ENCODE results near the gene ITFG1. TPM values are rescaled to one million over a fixed set of nuclear protein-coding genes. Genes with fewer than 3 reads are reported as not detected.

ITFG1 gene
- total and polyA plus RNA-seq, 2 of the 13 experiments (the other 11 are each of a cell fraction or from before 2014, with no cell fraction given): 74.5 to 150 TPM

DNA sequence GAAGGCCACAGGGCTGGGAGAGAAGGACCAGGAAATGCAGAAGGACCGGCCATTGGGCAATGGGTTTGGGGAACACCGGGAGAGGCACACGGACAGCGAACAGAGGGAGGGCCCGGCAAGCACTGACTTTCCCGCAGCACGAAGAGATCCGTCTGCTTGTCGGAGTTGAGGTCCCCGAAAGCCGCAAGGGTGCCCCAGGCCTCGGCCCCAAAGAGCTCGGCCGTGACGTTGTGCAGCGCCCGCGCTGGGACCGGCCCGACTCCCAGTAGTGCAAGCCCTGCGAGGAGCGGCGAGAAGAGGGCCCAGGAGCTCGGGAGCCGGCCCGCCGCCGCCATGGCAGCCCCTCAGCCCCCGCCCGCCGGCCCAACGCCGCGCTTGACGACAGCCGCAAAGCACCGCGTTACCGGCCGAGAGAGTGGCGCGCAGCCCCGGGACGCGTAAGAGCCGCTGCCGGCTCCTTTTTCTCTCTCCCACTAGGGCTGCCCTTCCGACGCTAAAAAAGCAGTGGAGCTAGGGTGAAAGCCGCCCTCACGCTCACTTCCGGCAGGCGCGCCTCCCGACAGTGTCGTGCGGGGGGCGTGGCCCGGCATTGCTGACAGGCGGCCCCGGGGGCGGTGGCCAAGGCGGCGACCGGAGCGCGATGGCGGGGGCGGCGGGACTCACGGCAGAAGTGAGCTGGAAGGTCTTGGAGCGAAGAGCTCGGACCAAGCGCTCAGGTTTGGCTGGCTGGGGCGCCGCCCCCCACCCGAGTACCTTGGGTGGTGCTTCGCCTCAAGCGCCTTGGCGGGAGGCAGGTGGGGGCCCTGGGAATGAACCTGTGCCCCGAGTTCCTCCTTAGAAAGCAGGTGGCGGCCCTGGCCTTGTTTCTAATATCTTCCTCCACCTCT, at the start of gene ITFG1, which contains the start of gene PHKB (continued):
- TF ChIP-seq, protein P1, sequence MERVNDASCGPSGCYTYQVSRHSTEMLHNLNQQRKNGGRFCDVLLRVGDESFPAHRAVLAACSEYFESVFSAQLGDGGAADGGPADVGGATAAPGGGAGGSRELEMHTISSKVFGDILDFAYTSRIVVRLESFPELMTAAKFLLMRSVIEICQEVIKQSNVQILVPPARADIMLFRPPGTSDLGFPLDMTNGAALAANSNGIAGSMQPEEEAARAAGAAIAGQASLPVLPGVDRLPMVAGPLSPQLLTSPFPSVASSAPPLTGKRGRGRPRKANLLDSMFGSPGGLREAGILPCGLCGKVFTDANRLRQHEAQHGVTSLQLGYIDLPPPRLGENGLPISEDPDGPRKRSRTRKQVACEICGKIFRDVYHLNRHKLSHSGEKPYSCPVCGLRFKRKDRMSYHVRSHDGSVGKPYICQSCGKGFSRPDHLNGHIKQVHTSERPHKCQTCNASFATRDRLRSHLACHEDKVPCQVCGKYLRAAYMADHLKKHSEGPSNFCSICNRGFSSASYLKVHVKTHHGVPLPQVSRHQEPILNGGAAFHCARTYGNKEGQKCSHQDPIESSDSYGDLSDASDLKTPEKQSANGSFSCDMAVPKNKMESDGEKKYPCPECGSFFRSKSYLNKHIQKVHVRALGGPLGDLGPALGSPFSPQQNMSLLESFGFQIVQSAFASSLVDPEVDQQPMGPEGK (CRISPR knock-in tag; IDR thresholded peaks at IDR 0.05): peak; percentile 86
- TF ChIP-seq ZKSCAN5 (CRISPR knock-in tag; IDR thresholded peaks at IDR 0.05) (peak; percentile 41; the same call in 1 of the 2 replicates), AHR (CRISPR knock-in tag; IDR thresholded peaks at IDR 0.05) (0 out of 2 replicates have a peak, but pooled peaks have one; percentile 68), PHF8 (CRISPR knock-in tag; IDR thresholded peaks at IDR 0.05) (peak; percentile 88), ZNF552 (CRISPR knock-in tag; IDR thresholded peaks at IDR 0.05; ENCODE audit: borderline replicate concordance) (peak; percentile 78), NFKB2 (CRISPR knock-in tag; IDR thresholded peaks at IDR 0.05; ENCODE audit: borderline replicate concordance) (peak; percentile 82; the same call in 1 of the 2 replicates), NFIB (CRISPR knock-in tag; IDR thresholded peaks at IDR 0.05; ENCODE audit: borderline replicate concordance) (no peak), ZFP36L2 (CRISPR knock-in tag; IDR thresholded peaks at IDR 0.05) (no peak), GABPB1 (CRISPR knock-in tag; IDR thresholded peaks at IDR 0.05) (peak; percentile 96), KMT2A (CRISPR knock-in tag; IDR thresholded peaks at IDR 0.05) (peak; percentile 87), ZNF703 (CRISPR knock-in tag; IDR thresholded peaks at IDR 0.05; ENCODE audit: borderline replicate concordance) (peak; percentile 93), POLR2A (IDR thresholded peaks at IDR 0.05; ENCODE audit: insufficient read depth in 1 of 2, low read depth in 2 of 2, low read length in 2 of 2) (peak; percentile 80 to 86; a peak in 3 of 4 replicates), MEIS1 (CRISPR knock-in tag; IDR thresholded peaks at IDR 0.05; ENCODE audit: borderline replicate concordance) (peak; percentile 99), RARA (CRISPR knock-in tag; IDR thresholded peaks at IDR 0.05) (peak; percentile 16), FOXK2 (IDR thresholded peaks at IDR 0.05) (no peak)
- TF ChIP-seq, protein P2, sequence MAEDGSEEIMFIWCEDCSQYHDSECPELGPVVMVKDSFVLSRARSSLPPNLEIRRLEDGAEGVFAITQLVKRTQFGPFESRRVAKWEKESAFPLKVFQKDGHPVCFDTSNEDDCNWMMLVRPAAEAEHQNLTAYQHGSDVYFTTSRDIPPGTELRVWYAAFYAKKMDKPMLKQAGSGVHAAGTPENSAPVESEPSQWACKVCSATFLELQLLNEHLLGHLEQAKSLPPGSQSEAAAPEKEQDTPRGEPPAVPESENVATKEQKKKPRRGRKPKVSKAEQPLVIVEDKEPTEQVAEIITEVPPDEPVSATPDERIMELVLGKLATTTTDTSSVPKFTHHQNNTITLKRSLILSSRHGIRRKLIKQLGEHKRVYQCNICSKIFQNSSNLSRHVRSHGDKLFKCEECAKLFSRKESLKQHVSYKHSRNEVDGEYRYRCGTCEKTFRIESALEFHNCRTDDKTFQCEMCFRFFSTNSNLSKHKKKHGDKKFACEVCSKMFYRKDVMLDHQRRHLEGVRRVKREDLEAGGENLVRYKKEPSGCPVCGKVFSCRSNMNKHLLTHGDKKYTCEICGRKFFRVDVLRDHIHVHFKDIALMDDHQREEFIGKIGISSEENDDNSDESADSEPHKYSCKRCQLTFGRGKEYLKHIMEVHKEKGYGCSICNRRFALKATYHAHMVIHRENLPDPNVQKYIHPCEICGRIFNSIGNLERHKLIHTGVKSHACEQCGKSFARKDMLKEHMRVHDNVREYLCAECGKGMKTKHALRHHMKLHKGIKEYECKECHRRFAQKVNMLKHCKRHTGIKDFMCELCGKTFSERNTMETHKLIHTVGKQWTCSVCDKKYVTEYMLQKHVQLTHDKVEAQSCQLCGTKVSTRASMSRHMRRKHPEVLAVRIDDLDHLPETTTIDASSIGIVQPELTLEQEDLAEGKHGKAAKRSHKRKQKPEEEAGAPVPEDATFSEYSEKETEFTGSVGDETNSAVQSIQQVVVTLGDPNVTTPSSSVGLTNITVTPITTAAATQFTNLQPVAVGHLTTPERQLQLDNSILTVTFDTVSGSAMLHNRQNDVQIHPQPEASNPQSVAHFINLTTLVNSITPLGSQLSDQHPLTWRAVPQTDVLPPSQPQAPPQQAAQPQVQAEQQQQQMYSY (CRISPR knock-in tag; IDR thresholded peaks at IDR 0.05): no peak
- TF ChIP-seq, protein P3, sequence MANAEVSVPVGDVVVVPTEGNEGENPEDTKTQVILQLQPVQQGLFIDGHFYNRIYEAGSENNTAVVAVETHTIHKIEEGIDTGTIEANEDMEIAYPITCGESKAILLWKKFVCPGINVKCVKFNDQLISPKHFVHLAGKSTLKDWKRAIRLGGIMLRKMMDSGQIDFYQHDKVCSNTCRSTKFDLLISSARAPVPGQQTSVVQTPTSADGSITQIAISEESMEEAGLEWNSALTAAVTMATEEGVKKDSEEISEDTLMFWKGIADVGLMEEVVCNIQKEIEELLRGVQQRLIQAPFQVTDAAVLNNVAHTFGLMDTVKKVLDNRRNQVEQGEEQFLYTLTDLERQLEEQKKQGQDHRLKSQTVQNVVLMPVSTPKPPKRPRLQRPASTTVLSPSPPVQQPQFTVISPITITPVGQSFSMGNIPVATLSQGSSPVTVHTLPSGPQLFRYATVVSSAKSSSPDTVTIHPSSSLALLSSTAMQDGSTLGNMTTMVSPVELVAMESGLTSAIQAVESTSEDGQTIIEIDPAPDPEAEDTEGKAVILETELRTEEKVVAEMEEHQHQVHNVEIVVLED (CRISPR knock-in tag; IDR thresholded peaks at IDR 0.05; ENCODE audit: borderline replicate concordance): peak; percentile 90
- TF ChIP-seq, protein P4, sequence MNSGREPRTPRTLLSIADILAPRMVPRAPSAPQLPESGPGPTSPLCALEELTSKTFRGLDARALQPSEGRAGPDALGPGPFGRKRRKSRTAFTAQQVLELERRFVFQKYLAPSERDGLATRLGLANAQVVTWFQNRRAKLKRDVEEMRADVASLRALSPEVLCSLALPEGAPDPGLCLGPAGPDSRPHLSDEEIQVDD (CRISPR knock-in tag; IDR thresholded peaks at IDR 0.05; ENCODE audit: borderline replicate concordance): no peak; the same call in 1 of the 2 replicates
- TF ChIP-seq, protein P5, sequence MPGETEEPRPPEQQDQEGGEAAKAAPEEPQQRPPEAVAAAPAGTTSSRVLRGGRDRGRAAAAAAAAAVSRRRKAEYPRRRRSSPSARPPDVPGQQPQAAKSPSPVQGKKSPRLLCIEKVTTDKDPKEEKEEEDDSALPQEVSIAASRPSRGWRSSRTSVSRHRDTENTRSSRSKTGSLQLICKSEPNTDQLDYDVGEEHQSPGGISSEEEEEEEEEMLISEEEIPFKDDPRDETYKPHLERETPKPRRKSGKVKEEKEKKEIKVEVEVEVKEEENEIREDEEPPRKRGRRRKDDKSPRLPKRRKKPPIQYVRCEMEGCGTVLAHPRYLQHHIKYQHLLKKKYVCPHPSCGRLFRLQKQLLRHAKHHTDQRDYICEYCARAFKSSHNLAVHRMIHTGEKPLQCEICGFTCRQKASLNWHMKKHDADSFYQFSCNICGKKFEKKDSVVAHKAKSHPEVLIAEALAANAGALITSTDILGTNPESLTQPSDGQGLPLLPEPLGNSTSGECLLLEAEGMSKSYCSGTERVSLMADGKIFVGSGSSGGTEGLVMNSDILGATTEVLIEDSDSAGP (CRISPR knock-in tag; IDR thresholded peaks at IDR 0.05; ENCODE audit: borderline replicate concordance): peak; percentile 95

All from HepG2 (cell line).